ENCODE measurements around the gene FOXO1. TPM values are rescaled to one million over a fixed set of nuclear protein-coding genes. Genes with fewer than 3 reads are reported as not detected.

FOXO1 gene
- total and polyA plus RNA-seq, 5 donors from 2014 or later, result 45.5 to 119 (median 82.2) TPM

DNA sequence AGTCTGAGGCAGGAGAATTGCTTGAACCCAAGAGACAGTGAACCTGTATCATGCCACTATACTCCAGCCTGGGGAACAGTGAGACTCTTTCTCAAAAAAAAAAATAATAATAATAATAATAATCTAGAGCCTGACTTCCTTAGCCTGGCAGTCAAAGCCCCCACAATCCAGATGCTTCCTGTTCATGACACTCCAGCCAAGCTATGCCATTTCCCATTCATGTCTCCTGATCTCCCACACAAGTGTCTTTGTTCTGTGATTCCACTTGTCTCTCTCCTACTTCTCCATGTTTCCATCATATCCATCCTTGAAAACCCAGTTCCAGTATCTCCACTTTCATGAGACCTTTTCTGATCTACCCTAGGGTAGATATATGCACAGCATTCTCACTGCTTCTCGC is 150.7 kb downstream of the FOXO1 start:
- ATAC-seq (ENCODE audit: low read depth in 2 of 2), result no peak
- no peak overlapping the region for H3K27ac ChIP-seq (ENCODE audit: insufficient read depth, low read length, poor library complexity, severe bottlenecking)
- no peaks in the 10 kb centered on the region for H3K27me3 ChIP-seq (ENCODE audit: control insufficient read depth, insufficient read depth, low read length)
- peak overlapping the region in 1 of 3 donors; percentile 45 for H3K27ac Mint-ChIP-seq
- peaks cover 0 to 3% (median 0%) of the 10 kb centered on the region in 7 donors for H3K9me3 Mint-ChIP-seq
- no peak overlapping the region for H3K4me3 ChIP-seq (ENCODE audit: low read depth, low read length)
- H3K36me3 ChIP-seq (ENCODE audit: control insufficient read depth, insufficient read depth, low read length), result no peaks in the 10 kb centered on the region
- no peaks in the 10 kb centered on the region for H3K9me3 ChIP-seq (ENCODE audit: control insufficient read depth in 2 of 2, low read length in 2 of 2)
- H3K4me1 Mint-ChIP-seq, result peaks cover 19 to 57% (median 34%) of the 10 kb centered on the region in 4 donors
- peak overlapping the region in 1 of 4 donors; percentile 66 for H3K4me3 Mint-ChIP-seq
- no peaks in the 10 kb centered on the region for H3K36me3 Mint-ChIP-seq
- DNase-seq, result no peak
- peaks cover 17% of the 10 kb centered on the region for H3K4me1 ChIP-seq (ENCODE audit: control insufficient read depth, insufficient read depth, low read length, poor library complexity, severe bottlenecking)
- no peaks in the 10 kb centered on the region for H3K27me3 Mint-ChIP-seq

DNA sequence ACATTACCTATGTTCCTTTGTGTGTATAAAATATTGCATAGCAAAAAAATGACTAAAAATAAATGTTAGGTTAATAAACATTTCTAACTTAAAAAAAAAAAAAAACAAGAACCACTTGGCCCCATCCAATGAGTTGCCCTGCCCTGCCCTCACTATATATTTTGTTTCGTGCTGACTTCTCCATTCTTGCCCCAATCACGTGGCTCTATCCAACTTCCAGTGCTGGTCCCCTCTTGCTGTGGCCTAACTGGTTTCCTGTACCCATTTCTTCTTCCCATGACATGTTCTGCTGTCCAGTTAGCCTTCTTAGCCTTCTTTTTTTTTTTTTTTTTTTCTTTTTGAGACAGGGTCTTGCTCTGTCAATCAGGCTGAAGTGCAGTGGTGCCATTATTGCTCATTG is 151.6 kb downstream of the FOXO1 start:
- peaks cover 19 to 59% (median 35%) of the 10 kb centered on the region in 4 donors for H3K4me1 Mint-ChIP-seq
- no peak for ATAC-seq (ENCODE audit: low read depth in 2 of 2)
- H3K27me3 Mint-ChIP-seq, result no peaks in the 10 kb centered on the region

DNA sequence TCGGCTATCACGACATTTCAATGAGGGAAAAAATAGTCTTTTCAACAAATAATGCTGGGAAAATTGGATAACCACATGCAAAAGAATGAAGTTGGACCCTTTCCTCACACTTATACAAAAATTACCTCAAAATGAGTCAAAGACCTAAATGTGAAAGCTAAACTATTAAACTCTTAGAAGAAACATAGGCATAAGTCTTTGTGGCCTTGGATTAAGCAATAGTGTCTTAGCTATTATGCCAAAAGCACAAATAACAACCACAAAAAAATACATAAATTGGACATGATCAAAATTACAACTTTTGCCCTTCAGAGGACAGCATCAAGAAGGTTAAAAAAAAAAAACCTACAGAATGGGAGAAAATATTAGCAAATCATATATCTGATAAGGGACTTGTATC is 156.6 kb downstream of the FOXO1 start:
- peaks cover 16 to 67% (median 41%) of the 10 kb centered on the region in 4 donors for H3K4me1 Mint-ChIP-seq
- no peaks in the 10 kb centered on the region for H3K9me3 Mint-ChIP-seq
- H3K27me3 Mint-ChIP-seq, result no peaks in the 10 kb centered on the region
- H3K4me3 ChIP-seq (ENCODE audit: low read depth, low read length), result no peak overlapping the region
- H3K4me3 Mint-ChIP-seq, result no peak overlapping the region
- H3K36me3 Mint-ChIP-seq, result no peaks in the 10 kb centered on the region
- peaks cover 15% of the 10 kb centered on the region for H3K4me1 ChIP-seq (ENCODE audit: control insufficient read depth, insufficient read depth, low read length, poor library complexity, severe bottlenecking)
- H3K27ac Mint-ChIP-seq, result no peak overlapping the region
- ATAC-seq (ENCODE audit: low read depth in 2 of 2) (no peak), DNase-seq (no peak)
- no peaks in the 10 kb centered on the region for H3K36me3 ChIP-seq (ENCODE audit: control insufficient read depth, insufficient read depth, low read length)
- no peak overlapping the region for H3K27ac ChIP-seq (ENCODE audit: insufficient read depth, low read length, poor library complexity, severe bottlenecking)
- H3K27me3 ChIP-seq (ENCODE audit: control insufficient read depth, insufficient read depth, low read length), result no peaks in the 10 kb centered on the region
- no peaks in the 10 kb centered on the region for H3K9me3 ChIP-seq (ENCODE audit: control insufficient read depth in 2 of 2, low read length in 2 of 2)

More for the DNA sequence above, 151.6 kb downstream of the FOXO1 start:
- Mint-ChIP-seq H3K36me3 (no peaks in the 10 kb centered on the region), H3K27ac (no peak overlapping the region), H3K9me3 (peaks cover 0 to 3% (median 0%) of the 10 kb centered on the region in 7 donors), H3K4me3 (no peak overlapping the region)
- Histone ChIP-seq H3K4me1 (ENCODE audit: control insufficient read depth, insufficient read depth, low read length, poor library complexity, severe bottlenecking) (peaks cover 17% of the 10 kb centered on the region), H3K36me3 (ENCODE audit: control insufficient read depth, insufficient read depth, low read length) (no peaks in the 10 kb centered on the region), H3K9me3 (ENCODE audit: control insufficient read depth in 2 of 2, low read length in 2 of 2) (no peaks in the 10 kb centered on the region), H3K4me3 (ENCODE audit: low read depth, low read length) (no peak overlapping the region), H3K27me3 (ENCODE audit: control insufficient read depth, insufficient read depth, low read length) (no peaks in the 10 kb centered on the region), H3K27ac (ENCODE audit: insufficient read depth, low read length, poor library complexity, severe bottlenecking) (no peak overlapping the region)
- DNase-seq, result no peak

DNA sequence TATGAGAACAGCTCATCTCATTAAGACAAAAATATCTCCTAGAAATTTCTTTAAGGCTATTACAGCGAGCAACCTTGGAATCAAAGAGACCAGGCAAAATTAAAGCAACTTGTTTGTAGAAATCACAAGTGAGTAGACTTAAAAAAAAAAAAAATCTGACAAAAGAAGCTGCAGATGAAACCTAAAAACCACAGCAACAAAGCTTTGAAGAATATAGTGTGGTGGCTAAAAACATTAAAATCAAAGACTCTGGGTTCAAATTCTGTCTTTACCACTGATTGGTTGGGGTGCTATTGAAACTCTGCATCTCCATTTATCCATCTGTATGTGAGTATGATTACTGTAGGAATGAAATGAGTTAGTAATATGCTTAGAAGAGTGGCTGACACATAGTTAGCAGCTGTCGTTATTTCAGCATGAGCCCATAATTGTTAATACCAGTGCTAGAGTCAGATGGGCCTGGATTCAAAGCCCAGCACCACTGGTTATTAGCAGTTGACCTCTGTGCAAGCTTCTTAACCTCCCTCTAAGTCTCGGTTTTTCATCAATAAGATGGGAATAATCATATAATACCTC is 157.6 kb downstream of the FOXO1 start:
- H3K4me3 Mint-ChIP-seq, result peak overlapping the region in 3 of 4 donors; percentile 39 to 64 (median 50)
- H3K27me3 Mint-ChIP-seq, result no peaks in the 10 kb centered on the region
- no peaks in the 10 kb centered on the region for H3K36me3 Mint-ChIP-seq
- H3K9me3 ChIP-seq (ENCODE audit: control insufficient read depth in 2 of 2, low read length in 2 of 2), result no peaks in the 10 kb centered on the region
- peak overlapping the region; percentile 49 for H3K4me3 ChIP-seq (ENCODE audit: low read depth, low read length)
- no peaks in the 10 kb centered on the region for H3K9me3 Mint-ChIP-seq
- H3K36me3 ChIP-seq (ENCODE audit: control insufficient read depth, insufficient read depth, low read length), result no peaks in the 10 kb centered on the region
- peak overlapping the region in 2 of 3 donors; percentile 71 to 72 for H3K27ac Mint-ChIP-seq
- no peak for ATAC-seq (ENCODE audit: low read depth in 2 of 2)
- H3K27ac ChIP-seq (ENCODE audit: insufficient read depth, low read length, poor library complexity, severe bottlenecking), result no peak overlapping the region
- no peaks in the 10 kb centered on the region for H3K27me3 ChIP-seq (ENCODE audit: control insufficient read depth, insufficient read depth, low read length)
- no peak for DNase-seq
- H3K4me1 Mint-ChIP-seq, result peaks cover 16 to 74% (median 41%) of the 10 kb centered on the region in 4 donors
- H3K4me1 ChIP-seq (ENCODE audit: control insufficient read depth, insufficient read depth, low read length, poor library complexity, severe bottlenecking), result peaks cover 15% of the 10 kb centered on the region

DNA sequence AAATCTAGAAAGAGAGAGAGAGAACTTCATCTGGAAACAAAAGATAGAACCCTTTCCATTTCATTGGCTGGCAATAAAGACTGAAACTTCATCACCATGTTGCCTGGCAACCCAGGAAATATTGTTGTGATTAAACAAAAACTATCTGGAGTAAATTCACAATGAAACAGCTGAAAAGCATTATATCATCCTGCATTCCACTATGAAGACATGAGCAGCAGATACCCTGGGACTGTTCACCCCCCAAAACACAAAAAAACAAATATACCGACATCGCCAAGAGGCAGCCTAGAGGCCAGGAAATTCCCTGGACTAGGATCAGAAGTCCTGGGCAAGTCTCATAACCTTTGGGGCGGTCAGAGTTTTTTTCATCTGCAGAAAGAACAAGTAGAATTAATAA is 158.3 kb downstream of the FOXO1 start:
- Mint-ChIP-seq H3K4me1 (peaks cover 16 to 68% (median 40%) of the 10 kb centered on the region in 4 donors), H3K36me3 (no peaks in the 10 kb centered on the region), H3K9me3 (no peaks in the 10 kb centered on the region), H3K27ac (peak overlapping the region; percentile 10 to 72 (median 71)), H3K4me3 (peak overlapping the region in 3 of 4 donors; percentile 55 to 64 (median 62)), H3K27me3 (no peaks in the 10 kb centered on the region)
- peaks cover 15% of the 10 kb centered on the region for H3K4me1 ChIP-seq (ENCODE audit: control insufficient read depth, insufficient read depth, low read length, poor library complexity, severe bottlenecking)
- ATAC-seq (ENCODE audit: low read depth in 2 of 2) (no peak), DNase-seq (peak in 1 of 3 donors; percentile 34)
- no peaks in the 10 kb centered on the region for H3K36me3 ChIP-seq (ENCODE audit: control insufficient read depth, insufficient read depth, low read length)
- H3K4me3 ChIP-seq (ENCODE audit: low read depth, low read length), result peak overlapping the region; percentile 49
- no peaks in the 10 kb centered on the region for H3K9me3 ChIP-seq (ENCODE audit: control insufficient read depth in 2 of 2, low read length in 2 of 2)
- H3K27ac ChIP-seq (ENCODE audit: insufficient read depth, low read length, poor library complexity, severe bottlenecking), result no peak overlapping the region
- H3K27me3 ChIP-seq (ENCODE audit: control insufficient read depth, insufficient read depth, low read length), result no peaks in the 10 kb centered on the region

DNA sequence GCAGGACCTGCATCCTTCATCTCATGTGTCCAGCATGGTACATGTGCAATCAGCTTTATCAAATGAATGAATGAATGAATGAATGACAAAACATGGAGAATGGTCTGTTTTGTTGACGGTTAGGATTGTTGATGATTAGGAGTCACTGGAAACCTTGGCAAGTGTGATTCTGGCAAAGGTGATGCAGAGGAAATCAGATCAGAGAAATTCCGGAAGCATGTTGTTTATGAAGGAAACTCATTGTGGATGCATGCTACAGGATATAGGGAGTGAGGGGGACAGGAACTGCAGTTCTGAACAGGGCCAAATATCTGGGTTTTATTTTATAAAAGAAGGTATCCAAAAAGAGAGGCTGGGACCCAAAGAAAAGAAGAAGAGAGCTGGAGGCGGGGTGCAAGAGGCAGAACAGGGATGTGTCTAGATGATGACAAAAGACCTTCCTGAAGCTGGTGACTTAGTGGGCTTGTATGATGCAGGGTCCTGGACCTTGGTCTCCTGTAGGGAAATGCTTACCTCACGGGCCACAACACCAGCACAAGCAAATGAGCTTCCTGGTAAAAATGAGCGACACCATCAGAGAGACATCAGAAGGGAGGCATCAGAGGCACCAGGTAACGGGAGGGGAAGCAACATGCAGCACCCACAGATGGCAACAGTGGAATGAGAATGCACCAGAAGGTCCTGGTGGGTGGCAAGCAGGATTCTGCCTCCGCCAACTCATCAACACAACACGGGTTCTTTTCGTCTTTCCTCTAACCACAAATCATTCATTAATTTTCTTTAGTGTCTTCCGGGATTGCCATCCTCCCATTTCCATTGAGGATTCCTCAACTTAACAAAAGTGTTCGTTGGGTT is 159.6 kb downstream of the FOXO1 start:
- no peak for ATAC-seq (ENCODE audit: low read depth in 2 of 2)
- no peaks in the 10 kb centered on the region for H3K36me3 ChIP-seq (ENCODE audit: control insufficient read depth, insufficient read depth, low read length)
- H3K4me3 Mint-ChIP-seq, result no peak overlapping the region
- peak overlapping the region in 2 of 3 donors; percentile 71 to 79 for H3K27ac Mint-ChIP-seq
- no peaks in the 10 kb centered on the region for H3K36me3 Mint-ChIP-seq
- no peaks in the 10 kb centered on the region for H3K27me3 Mint-ChIP-seq
- peaks cover 15% of the 10 kb centered on the region for H3K4me1 ChIP-seq (ENCODE audit: control insufficient read depth, insufficient read depth, low read length, poor library complexity, severe bottlenecking)
- H3K9me3 Mint-ChIP-seq, result no peaks in the 10 kb centered on the region
- no peaks in the 10 kb centered on the region for H3K27me3 ChIP-seq (ENCODE audit: control insufficient read depth, insufficient read depth, low read length)
- DNase-seq, result no peak
- peaks cover 16 to 69% (median 38%) of the 10 kb centered on the region in 4 donors for H3K4me1 Mint-ChIP-seq
- H3K9me3 ChIP-seq (ENCODE audit: control insufficient read depth in 2 of 2, low read length in 2 of 2), result no peaks in the 10 kb centered on the region
- no peak overlapping the region for H3K4me3 ChIP-seq (ENCODE audit: low read depth, low read length)
- H3K27ac ChIP-seq (ENCODE audit: insufficient read depth, low read length, poor library complexity, severe bottlenecking), result no peak overlapping the region

Measured in CD4-positive, CD25-positive, alpha-beta regulatory T cell (primary cell).